ENCODE measurements around the gene NOG.

GRCh38 chr17:56642424-56642823, 48.9 kb downstream of the NOG start:
- no peak for TF ChIP-seq CTCF (conservative IDR thresholded peaks at IDR 0.05; ENCODE audit: low read depth in 2 of 2)
- TF ChIP-seq POLR2AphosphoS5 (IDR thresholded peaks at IDR 0.05; ENCODE audit: low read depth), result no peak
- TF ChIP-seq EZH2 (IDR thresholded peaks at IDR 0.05; ENCODE audit: low read depth, unreplicated experiment), result no peak
- TF ChIP-seq REST (IDR thresholded peaks at IDR 0.05; ENCODE audit: unreplicated experiment), result no peak

Measured in GM23338 (cell line).